ENCODE measurements around the gene PQBP1.

Gene PQBP1

DNA sequence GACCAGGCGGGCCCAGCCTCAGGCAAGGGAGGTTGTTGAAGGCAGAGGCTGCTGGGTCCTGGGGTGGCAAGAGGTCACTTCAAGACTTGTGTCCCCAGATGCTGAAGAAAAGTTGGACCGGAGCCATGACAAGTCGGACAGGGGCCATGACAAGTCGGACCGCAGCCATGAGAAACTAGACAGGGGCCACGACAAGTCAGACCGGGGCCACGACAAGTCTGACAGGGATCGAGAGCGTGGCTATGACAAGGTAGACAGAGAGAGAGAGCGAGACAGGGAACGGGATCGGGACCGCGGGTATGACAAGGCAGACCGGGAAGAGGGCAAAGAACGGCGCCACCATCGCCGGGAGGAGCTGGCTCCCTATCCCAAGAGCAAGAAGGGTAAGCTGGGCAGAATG lies 4.4 kb downstream of the PQBP1 start:
- DNase-seq (ENCODE audit: low read depth) = no peak

DNA sequence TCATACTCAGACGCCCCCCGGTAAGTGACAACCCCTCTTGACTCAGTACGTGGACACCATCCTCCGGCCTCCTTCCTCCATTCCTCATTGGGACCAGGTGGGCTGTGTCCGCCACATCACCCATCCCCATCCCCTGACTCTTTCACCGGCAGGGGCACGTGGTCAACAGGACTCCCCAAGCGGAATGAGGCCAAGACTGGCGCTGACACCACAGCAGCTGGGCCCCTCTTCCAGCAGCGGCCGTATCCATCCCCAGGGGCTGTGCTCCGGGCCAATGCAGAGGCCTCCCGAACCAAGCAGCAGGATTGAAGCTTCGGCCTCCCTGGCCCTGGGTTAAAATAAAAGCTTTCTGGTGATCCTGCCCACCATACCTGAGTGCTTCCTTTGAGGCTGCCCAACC lies 5.0 kb downstream of the PQBP1 start:
- no peak for DNase-seq (ENCODE audit: low read depth)

DNA sequence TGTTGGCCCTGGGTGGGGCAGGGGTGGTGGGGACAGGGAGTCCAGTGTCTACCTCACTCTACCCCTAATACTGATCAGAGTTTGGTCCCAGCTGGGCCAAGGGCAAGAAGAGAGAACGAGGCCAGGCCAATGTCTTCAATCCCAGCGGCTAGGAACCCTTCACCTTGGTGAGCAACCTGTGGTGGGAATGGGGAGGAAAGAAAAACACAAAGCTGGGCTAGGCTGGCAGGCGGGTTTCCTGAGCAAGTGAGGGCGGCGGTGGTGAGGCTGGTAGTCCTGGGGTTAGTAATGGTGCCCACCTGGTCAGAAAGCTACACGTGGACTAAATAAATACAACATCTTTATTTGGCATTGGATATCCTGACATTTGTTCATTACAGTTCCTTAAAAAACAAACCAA lies 5.6 kb downstream of the PQBP1 start:
- no peak for DNase-seq (ENCODE audit: low read depth)

DNA sequence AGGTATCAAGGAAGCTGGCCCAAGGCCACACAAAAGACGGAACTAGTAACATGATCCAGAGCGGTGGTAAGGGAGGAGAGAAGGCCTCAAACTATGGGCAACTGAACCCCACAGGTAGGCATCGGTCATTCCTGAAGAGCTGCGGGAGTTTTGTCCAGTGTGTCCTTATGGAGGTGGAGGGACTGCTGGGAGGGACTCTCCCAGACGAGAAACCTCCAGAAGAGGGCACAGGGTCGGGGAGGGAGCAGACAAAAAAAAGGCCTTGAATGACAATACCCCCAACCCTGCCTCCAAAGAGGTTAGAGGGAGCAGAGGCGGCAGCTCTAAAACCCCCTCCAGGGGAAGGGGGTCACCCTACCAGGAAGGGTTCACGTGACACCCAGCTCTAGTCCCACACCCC lies 6.5 kb downstream of the PQBP1 start:
- no peak for DNase-seq (ENCODE audit: low read depth)

DNA sequence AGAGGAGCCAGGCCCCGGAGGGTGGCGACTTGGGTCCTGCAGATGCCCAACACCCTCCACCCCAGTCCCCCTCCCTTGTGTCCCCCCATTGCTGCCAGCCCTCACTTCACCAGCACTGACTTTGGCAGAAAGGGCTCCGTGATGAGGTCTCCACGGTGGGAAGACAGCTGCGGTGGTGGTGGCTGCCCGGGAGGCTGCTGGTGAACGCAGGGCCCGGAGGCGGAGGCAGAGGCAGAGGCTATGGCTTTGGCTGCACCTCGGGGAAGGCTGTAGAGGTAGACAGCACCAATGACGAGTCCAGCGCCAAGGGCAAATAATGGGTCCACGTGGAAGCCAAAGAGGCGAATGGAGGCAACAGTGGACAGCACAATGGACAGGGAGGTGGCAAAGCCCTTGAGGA lies 6.9 kb downstream of the PQBP1 start:
- DNase-seq (ENCODE audit: low read depth) = no peak

DNA sequence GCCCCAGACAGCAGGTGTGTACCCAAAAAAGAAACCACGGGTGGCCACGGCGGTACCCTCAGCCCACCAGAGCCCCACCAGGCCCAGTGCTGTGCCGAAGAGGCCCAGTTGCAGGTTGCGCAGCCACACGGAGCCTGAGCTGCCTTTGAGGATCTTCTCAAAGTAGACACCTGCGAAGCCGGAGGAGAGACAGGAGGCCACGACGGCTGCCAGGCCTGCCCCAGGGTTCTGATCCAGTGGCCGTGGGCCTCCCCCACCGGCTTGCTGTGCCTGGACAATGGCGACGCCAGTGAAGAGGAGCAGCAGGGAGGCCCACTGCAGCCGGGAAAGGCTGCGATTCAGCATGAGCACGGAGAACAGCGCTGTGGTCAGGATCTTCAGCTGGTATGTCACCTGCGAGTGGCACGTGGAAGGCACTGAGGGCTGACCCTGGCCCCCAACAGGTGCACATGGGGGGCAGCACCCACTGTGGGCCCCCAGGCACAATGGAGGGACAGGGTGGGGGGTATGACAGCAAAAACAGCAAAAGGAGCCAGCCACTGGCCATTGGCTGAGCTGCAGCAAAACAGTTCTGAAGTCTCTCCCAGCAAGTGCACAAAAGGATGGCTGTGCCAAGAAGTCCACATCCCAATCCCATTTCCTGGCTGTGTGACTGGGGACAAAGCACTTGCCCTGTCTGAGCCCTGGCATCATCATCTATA lies 7.5 kb downstream of the PQBP1 start:
- no peak for DNase-seq (ENCODE audit: low read depth)

DNA sequence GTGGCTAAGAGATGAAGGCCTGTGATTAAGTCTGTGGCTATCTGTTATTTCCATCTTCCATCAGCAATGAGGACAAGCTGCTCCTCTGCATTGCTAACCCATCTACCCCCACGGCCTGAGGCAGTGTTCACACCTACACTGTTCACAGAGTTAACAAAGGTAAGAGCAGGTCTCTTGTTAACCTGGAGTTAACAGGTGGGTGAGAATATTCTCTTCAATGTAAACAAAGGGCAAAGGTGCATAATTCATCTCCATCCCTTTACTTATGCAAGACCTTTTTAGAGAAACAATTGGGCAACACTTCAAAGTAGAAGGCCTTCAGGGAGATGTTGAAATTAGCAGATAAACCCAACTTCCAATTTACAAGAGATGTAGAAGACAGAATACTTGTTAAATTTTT lies 10.9 kb downstream of the PQBP1 start:
- DNase-seq (ENCODE audit: low read depth) = no peak

DNA sequence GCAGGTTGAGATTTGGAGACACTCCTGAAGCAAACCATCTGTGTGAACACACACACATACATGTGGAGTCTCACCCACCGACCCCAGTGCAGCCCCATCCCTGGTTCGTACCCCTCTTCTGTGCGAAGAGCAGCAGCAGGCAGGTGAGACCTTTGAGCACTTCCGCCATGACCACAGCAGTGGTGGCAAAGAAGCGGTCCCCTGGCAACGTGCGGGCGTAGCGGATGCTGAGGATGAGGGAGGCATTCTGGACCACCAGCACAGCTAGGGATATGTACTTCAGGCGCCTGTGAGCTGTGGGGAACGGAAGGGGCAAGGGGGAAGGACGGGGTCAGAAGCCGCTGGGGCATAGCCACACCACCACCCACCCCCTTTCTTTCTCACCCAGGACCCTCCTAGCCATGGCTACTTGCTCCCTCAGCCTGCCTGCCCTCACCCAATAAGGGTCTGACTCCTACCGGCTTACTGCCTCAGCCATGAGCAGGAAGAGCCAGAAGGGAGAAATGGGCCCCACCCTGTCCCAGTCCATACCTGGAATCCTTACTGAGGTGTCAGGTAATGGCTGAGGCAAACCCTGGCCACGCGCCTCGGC lies 12.1 kb downstream of the PQBP1 start:
- no peak for DNase-seq (ENCODE audit: low read depth)

DNA sequence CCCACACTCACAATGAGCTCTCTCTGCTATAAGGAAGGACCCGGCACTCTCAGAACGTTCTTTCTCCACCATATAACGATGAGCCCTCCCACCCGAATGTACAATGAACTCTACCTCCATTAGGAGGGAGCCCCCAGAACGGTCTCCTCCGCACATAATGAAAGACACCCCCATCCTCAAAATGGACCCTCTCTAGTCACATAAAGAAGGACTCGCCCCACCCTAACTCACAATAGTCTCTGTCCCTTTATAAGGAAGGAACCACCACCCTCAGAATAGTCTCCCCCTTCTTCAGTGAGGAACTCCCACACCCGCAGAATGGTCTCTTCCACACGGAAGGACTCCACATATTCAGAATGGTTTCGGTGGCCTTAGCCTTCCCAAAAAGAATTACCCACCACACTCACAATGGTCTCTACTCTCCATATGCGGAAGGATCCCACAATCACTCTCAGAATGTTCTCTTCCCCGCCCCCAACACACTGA lies 13.2 kb downstream of the PQBP1 start:
- DNase-seq (ENCODE audit: low read depth) = no peak

DNA sequence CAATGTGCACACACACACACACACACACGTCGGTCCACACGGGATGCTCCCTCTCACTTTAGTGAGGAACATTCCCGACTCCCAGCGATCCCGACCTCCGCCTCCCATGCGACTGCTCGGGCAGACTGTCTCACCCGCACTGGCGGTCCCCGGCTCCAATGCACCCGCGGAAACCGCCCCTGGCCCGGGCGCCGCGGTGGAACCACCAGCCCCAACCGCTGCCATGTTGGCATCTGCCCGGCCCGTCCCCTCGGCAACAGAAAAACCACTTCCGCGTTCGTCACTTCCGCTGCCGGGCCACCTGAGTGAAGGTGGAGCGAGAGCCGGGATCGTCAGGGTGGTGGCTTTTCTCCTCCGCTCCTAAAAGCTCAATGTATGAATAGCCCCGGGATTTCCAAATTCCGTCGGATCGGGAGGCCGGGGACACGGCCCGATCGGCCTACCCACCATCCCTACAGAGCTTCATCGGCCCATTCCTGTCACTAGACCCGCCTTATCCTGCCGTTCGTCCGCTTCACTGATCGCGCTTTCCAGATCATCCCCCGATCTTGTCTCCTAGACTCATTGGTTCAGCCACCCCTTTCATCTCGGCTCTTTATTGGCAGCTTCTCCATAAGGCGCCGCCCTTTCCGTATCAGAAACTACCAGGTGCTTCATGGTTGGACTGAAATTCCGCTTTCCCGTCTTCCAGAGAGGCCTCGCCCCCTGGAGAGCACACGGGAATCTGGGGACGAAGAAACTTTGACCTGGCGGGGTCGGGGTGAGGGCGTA lies 13.9 kb downstream of the PQBP1 start, which contains the start of gene SLC35A2:
Gene SLC35A2 (minus strand): TSS at position 235 of the 771 bp plus-strand sequence. CDS start 10 bp downstream, at position 225.
- no peak for DNase-seq (ENCODE audit: low read depth)

DNA sequence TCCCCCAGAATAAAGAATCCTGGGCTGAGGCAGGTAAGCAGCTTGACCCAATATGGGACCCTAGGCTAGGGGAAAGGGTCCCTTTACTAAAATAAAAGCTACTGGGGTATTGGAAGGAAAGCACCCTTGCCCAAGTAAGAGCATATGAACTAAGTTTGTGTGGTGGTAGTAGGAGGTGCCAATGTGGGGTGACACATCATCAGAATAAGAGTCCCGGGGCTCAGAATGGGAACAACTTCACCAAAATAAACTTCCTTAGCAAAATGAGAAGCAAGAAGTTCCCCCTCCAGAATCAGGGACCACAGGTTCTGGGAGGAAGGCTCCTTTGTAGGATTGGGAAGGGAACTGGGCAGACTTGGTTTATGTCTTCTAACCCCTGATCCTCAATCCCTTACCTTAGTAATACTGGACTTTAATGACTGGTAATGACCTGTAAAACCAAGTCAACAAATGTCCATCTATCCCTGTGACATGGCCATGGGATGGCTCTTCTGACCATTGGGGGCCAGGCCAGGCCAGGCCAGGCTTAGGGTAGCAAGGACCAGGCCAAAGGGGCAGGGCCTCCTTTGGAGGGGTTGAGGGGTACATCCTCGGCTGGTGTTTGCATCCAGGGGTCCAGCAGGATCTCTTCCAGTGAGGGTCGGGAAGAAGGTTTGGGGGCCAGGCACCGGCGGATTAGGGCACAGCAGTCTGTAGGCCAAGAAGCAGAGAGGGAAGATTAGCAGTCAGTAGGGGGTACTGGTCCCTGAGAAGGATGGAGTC lies 16.1 kb downstream of the PQBP1 start:
- DNase-seq (ENCODE audit: low read depth) = no peak

DNA sequence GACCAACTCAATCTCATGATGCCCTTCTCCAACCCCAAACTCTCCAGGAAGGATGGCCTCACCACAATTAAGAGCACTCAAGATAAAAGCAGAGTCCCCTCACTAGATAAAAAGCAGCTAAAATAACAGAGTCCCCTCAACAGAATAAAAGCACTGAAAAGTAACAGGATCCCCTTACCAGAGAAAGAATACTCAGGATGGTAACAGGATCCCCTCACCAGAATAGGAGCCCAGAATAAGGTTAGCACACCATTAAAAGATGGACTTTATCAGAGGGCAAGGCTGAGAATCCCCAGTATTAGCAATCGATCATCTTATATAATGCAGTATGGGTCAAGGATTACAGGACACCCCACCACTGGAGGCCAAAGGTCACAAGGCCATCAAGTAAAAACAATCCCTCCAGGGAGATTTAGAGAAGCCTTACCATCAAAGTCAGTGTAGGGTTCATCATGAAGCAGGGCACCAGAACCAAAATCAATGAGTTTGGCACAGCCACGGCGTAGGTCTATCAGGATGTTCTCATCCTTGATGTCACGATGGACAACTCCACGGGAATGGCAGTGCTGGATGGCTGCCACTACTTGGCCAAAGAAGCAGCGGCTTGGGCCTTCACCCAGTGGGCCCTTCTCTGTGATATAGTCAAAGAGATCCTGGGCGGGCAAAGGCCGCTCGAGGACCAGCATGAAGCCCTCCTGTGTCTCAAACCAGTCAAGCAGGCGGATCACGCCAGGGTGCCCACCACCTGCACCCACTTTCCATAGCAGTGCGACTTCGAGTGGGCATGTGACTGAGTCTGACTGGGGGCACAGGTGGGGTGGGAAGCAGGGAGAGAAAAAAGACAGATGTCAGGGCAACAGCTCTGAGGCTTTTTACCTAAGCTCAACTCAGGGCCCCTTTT lies 17.1 kb downstream of the PQBP1 start:
- no peak for DNase-seq (ENCODE audit: low read depth)

DNA sequence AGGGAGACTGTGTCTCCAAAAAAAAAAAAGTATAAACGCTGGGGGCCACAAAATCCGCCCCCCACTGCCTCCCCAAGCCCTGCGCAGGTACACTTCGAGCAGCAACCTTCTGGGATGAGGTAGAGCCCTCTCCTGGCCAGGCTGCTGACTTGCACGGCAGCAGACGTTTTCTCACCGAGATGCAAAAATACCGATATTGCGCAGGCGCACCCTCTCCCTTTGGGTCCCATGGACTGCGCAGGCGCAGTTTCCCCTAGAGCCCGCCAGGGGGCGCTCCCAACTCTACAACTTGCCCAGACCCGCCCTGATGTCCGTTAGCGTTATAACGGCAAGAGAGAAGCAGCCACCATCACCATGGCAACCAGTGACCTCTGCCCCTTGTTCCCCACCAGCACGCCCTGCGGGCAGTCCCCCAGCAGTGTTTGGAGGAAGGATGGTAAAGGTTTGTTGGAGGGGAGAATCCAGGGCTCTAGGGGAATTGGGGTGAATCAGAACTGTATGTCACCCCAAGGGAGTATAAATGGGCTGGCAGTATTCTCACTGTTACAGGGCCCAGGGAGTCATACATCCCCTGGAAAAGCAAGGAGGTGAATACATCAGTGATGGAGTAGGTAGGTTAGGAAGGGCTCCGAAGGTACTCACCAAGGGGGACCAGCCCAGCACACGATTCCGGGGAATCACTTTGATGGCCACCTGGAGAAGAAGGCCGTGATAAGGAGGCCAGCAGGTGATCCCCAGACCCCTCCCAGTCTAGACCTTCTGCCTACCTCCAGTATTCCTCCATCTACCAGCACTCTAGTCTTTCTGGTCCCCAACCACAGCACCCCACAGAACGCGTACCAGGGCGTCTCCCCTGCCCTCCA lies 19.6 kb downstream of the PQBP1 start:
- peak; percentile 68 for DNase-seq (ENCODE audit: low read depth)

DNA sequence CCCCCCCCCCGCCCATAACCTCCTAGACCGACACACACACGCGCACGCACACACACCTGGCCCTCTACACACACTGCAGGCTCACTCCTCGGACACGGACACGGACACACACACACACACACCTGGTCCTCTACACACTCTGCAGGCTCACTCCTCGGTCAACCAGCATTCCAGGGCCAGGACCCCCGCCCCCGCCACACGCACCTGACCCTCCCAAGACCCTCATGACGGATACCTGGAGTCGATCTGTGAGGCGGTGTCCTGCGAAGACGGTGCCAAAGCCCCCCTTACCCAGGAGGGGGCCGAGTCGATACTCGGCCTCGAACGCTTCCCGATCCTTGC lies 20.5 kb downstream of the PQBP1 start:
- no peak for DNase-seq (ENCODE audit: low read depth)

DNA sequence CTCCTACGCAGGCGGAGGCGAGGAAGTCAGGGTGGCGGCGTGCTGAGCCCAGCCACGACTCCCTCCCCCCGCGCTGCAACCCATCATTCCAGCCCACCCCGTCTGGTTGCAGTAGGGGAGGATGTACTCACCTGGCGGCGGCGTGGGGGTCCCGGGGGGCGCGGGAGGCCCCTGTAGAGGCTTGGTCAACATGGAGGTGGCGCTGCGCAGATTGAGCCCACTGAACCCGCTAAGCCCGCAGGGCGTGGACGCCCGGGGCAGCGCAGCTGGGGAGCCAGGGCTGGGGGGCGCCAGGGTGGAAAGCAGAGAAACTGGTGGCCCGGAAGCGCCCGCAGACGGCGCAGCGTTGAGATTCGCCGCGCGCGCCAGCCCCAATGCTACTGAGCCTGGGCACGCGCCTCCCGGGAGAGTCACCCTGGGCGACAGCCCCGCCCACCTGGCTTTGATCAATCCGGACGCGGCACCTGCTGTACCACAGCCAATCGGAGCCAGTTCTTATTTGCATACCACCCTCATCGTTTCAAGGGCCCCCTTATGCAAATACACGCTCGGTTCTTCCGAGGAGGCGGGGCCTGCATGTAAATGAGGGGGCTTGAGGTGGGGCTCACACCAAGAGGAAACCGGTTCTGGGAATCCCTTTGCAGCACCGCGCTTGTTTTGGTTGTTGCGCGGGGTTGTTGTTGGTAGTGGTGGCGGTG lies 21.1 kb downstream of the PQBP1 start, which contains the start of gene PIM2:
Gene PIM2 (minus strand): TSS at position 382 of the 698 bp plus-strand sequence. CDS start 190 bp downstream, at position 192.
- DNase-seq (ENCODE audit: low read depth) = no peak

DNA sequence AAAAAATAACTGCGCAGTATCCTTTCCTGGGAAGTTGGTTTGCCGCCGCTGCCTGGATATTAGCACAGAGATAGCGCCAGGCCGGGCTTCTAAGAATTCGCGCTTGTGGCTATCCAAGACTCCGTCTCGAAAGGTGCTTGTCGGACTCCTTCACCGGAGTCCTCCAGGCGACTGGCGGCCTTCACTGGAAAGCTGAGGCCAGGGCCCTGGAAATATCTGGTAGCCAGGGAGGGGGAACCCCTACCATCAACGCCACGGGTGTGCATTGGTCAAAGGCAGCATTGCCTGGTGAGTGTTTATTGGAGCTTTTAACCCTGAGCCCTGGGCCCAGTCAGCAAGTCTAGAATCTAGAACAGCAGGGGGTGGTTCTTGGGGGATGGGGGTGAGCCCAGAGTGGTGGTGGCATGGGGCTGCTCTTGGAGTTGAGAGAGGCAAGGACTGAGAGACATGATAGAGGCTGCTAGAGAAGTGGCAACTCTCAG lies 21.7 kb downstream of the PQBP1 start:
- no peak for DNase-seq (ENCODE audit: low read depth)

DNA sequence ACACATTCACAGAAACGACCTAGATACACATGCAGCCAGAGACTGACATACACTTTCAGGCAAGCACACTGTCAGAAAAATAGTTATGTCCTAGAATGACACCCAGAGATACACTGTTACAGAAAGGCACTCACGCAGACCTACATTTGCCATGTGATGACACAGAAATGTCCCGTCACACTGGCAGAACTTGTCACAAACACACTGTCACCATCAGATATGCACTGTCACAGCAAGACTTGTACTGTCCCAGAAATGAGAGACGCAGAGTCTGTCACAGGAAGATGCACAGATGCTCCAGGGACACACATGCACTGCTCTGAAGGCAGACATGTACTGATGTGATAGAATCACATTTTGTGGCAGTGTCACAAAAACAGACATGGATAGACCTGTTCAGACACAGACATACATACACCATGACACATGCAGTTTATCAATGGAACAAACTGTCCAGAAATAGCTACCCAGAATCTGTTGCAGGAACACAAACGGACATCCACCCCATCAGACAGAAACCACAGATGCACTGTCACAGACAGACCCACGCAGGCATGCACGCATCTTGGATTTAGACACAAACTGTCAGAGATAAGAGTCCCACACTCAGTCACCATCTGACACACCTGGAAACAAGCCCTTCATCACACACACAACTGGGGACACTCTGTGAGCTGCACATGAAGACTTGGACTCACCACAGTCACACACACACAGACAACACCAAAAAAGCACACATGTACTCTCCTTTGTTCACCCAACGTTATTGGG lies 22.4 kb downstream of the PQBP1 start:
- no peak for DNase-seq (ENCODE audit: low read depth)

DNA sequence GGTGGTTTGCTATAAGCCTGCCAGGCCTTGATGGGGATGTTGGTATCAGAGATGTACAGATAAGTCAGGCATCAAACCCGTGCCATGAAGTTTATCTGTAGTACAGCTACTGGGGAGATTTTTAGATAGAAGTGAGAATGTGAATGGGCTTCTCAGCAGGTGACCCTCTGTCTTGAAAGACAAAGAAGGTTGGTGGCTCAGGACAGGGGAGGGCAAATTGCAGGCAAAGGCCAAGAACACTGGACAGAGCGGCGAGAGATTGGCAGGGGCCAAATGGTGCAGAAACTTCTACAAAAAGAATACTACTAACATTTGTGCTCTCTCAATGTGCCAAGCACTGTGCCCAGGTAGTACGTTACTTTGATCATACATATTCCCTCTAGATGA lies 23.0 kb downstream of the PQBP1 start:
- no peak for DNase-seq (ENCODE audit: low read depth)

DNA sequence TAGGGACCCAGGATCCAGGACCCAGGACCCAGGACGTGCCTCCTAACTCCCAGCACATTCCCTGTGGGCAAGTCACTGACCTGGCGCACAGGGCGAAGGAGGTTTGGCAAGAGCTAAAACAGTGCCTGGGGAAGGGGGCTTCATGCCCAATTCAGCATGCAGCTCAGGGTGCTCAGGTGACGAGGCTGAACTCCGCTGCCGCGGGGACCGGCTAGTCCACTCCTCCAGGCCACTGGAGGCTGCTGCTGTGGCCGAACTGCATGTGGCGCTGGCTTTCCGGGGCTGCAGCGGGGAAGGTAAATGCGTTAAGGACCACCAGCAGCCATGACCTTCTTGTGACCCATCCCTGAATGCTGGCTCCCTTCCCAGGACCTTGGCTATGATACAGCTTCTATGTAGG lies 26.0 kb downstream of the PQBP1 start:
- no peak for DNase-seq (ENCODE audit: low read depth)
